GM18505 (cell line): Measurements from ENCODE around the gene CIZ1.
A peak's percentile ranks its signal among the peaks of the same experiment; 100 is the strongest.
"Not testable (repeated sequence)": the region's sequence is repeated elsewhere in the genome, so short reads cannot be mapped to it uniquely, and the experiment has no call there.

Experiments
- ATAC-seq: cut with Tn5 transposase; IDR thresholded peaks from one replicate; pipeline ENCODE4 v1.9.1; 2021; ENCODE audit not compliant: unreplicated experiment
- POLR2A ChIP-seq: IDR thresholded peaks from 4 replicates; pipeline ENCODE4 v1.6.1; 2011; ENCODE audit warnings: borderline replicate concordance; ENCODE audit not compliant: insufficient read depth, insufficient read length; ENCODE audit errors: extremely low read depth

Gene CIZ1

DNA sequence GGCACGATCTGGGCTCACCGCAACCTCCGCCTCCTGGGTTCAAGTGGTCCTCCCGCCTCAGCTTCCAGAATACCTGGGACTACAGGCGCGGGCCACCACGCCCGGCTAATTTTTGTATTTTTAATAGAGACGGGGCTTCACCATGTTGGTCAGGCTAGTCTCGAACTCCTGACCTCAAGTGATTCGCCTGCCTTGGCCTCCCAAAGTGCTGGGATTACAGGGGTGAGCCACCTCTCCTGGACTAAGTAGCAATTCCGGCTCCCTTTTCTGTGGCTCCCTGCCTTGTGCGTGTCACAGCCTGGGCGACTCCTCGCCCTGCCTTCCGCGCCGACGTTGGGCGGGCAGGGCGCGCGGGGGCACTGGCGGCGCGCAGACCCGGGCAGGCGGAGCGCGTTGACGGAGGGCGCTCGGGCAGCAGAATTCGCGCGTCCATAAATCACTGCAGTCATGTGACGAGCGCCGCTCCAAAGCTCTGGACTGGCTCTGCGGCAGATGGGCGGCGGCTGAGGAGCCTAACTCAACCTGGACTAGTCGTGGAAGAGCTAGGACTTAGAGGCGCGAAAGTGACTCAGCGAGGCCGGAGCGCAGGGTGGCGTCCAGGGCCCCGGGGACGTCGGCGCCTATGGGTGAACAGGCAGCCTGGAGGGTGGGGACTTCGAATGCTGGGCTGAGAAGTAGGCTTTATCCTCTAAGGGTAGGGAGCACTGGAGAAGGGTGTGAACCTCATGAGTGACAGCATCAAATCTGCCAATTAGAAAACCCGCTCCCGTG is 1.4 kb upstream of the CIZ1 start:
- no peak for ATAC-seq
- TF ChIP-seq POLR2A = peak; percentile 41

DNA sequence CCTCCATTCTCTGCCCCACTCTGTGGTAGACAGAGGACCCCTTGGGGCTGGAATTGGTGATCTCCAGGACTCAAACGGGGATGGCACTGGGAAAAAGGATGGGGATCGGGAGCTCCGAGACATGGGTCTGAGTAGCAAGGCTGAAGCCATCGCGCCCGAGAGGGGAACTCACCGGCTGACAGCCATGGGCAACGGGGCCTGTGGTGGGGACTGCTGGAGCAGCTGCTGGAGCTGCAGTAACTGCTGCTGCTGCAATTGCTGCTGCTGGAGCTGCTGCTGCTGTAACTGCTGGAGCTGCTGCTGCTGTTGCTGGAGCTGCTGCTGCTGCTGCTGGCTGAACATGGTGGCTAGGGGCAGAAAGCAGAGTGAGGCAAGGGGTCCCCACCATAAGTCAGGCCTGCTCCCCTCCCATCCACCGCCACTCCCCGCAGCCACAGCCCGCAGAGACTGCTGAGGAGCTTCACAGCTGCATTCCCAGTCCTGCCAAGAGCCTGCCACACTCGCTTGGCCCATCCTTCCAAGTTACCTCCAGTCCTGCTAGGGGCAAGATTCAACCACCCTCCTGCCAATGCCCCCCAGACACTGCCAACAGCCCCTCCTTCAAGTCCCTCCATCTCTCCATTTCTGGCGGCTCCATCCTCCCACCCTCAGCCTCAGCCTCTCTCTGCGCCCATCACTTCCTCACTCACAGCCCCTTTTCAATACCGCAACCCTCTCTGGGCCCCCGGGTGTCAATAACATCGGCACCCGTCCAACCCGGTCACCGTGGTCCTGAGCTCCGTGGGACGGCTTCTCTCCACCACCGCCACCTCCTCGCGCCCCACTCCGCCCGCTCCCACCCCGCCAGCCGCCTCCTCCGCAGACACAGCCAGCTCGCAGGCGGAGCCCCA is 611 bp downstream of the CIZ1 start:
- ATAC-seq = no peak
- no peak for TF ChIP-seq POLR2A

DNA sequence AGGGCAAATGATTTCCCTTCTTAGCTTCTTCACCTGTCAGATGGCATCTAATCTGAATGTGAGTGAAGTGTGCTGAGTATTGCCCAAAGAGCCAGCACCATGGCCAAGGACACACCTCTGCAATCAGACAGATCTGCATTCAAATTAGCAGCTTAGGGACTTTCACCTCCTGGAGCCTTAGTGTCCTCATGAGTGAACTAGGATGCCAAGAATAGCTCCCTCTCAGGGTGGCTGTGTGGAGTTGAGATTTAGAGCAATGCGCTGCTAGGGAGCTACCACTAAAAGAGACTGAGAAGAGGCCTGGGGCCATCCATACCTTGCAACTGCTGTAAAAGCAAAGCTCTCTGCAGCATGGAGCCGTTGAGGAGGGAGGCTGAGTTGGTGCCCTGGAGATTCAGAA is 1.4 kb downstream of the CIZ1 start:
- no peak for ATAC-seq
- TF ChIP-seq POLR2A = no peak

DNA sequence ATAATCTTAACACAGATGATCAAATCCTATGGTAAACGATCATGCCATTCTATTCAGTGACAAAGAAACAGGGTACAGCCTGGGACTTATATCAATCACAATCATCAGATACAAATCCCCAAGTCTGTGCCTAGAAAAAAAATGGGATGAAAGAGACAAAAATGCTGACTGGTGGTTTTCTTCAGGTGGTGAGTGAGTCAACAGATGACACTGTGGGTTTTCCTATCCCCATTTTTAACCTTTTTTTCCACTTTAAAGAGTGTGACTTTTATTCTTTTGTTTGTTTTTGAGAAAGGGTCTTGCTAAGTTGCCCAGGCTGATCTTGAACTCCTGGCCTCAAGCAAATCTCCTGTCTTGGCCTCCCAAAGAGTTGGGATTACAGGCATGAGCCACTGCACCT is 3.2 kb downstream of the CIZ1 start:
- no peak for ATAC-seq
- no peak for TF ChIP-seq POLR2A

DNA sequence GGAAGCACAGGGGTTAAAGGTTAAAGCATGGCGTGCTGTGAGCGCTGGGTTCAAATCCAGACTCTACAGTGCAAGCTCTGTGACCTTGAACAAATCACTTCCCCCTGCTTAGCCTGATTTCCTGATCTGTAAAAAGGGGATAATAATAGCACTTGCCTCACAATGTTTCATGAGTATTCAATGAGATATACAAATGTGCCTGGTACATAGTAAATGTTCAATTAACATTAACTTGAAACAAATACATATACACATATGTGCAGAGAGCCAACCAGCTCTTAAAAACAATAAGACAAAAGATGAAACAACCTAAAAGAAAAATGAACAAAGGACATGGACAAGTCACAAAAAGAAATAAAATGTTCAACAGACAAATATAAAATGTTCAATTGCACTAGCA is 4.0 kb downstream of the CIZ1 start:
- no peak for TF ChIP-seq POLR2A
- no peak for ATAC-seq

DNA sequence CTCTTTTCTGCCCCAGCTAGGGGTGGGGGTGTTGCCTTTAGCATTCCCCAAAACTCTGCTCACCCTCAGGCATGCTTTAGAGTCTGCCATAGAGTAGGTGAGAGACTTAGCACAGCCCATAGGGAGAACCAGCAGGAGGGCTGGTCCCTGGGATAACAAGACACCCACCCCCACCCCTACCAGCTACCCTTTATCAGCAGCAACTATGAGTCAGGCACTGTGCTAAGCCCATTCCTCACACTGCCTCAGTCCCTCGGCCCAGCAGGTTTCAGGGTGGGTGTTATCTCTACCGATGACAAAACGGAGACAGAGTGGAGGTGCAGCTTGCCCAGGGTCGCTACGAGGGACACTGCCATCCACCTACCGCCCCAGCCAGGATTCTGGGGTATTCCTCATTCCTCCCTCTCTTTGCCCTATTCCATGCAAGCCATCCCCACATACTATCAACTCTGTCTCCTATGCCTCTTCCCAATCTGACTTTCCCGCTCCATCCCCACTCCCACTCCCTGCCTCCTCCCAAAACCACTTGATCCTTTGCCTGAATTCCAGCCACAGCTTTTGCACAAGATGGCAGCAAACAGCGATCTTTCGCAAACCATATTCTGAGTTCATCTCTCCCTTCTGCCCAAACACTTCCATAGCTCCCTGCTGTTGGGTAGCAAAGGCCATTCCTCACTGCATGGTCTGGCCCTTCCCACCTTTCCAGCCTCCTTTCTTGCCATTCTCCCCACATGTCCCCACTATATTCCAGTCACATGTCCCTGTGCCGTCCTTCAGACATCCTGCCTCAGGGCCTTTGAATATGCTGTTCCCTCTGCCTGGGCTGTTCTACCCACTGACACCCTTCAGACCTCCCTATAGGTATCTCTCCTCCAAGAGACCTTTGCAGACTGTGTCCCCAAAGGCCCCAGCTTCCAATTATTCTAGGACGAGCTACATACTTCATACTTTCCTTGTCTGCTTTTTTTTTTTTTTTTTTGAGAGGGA is 5.1 kb downstream of the CIZ1 start:
- no peak for ATAC-seq
- no peak for TF ChIP-seq POLR2A

DNA sequence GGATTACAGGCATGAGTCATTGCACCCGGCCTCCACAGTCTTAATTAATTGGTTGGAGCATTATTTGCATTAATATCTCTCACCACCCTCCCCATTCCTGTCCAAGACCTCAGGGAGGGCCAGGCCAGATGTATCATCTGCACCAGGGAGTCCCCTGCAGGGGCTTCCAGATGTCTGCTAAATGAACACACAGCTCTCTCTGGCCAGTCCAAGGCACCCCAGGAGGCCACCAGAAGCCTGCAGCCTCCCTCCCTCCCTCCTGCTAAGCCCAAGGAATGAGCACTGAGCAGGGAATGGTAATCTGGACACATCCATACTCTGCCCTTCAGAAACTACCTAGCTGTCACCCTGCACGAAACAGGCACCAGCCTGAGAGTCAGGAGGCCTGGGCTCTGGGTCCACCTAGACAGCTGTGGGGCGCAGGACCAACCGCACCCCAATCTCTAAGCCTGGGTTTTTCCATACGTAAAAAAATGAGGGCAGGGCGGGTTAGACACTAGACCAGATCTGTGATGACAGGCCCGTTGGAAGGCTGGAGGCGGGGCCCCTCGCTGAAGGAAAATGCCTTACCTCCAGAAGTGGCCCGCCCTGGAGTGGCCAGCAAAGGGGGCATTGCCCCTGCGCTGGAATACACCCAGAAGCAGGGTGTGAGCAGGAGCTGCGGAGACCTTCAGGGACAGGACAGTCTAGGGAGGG is 8.3 kb downstream of the CIZ1 start:
- no peak for TF ChIP-seq POLR2A

DNA sequence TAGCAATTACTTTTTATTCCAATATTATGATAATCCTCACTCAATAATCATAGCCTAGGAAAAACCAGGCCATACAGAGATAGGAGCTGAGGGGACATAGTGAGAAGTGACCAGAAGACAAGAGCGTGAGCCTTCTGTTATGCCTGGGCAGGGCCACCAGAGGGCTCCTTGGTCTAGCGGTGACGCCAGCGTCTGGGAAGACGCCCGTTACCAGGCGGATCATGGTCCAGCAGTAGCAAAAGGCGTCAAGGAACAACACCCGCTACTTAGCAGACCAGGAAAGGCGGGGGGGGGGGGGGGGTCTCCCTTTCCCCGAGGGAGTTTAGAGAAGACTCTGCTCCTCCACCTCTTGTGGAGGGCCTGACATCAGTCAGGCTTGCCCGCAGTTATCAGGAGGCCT is 9.9 kb downstream of the CIZ1 start:
- not testable (repeated sequence) for ATAC-seq

More for the DNA sequence above, 8.3 kb downstream of the CIZ1 start:
- ATAC-seq = no peak

DNA sequence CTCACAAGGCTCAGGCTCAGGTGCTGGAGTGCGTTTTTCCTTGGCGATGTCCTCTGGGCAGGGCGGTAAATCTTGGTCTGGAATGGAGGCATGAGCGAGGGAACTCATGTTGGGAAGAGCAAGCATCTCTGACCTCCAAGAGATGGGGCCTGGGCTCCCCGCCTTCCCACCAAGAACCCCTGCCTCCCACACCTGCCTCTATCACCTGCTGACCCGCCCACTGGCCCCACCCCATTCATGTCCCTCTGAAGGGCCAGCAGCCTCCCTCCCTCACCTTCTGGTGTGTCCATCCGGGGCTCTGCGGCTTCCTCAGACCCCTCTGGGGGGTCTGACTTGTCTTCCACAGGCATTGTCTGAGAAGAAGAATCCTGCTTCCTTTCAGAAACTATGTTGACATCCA is 10.9 kb downstream of the CIZ1 start:
- no peak for ATAC-seq
- TF ChIP-seq POLR2A = no peak

DNA sequence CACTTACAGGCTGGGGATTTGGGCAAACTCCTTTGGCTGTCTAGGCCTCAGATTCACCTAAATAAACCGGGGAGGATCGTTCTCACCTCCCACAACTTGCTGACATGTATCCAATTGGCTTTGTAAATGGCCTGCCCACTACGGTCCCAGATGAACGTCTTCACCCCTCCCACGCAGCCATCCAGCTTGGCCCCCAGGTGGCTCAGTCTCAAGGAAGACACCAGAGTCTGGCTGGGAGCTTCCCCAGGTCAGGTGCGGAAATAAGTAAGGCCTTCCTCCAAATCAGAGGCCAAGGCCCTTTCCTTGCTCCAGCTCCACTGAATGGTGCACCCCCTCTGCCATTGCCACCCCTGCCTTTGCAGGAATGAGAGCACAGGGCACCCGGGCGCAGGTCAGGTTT is 11.4 kb downstream of the CIZ1 start:
- no peak for TF ChIP-seq POLR2A

DNA sequence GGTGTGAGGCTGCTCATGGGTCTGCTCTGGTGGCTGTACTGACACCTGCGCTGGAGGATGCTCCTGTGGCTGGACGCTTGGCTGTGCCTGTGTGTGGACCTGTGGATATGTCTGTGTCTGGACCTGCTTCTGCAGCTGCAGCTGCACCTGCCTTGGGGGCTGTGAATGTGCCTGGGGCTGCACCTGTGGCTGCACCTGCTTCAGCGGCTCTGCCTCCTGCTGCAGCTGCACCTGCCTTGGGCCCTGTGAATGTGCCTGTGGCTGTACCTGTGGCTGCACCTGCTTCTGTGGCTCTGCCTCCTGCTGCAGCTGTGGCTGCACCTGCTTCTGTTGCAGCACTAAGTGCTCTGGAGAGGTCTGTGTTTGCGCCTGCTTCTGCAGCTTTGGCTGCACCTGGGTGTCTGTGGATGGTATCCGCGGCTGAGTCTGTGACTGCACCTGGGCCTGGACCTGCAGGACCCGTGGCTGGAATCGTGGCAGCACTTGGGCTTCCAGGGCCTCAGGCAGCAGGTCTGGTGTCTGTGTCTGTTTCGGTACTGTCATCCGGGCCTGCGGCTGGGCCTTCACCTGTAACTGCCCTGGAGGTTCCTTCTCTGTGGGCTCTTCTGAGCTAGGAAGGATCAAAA is 12.5 kb downstream of the CIZ1 start:
- no peak for ATAC-seq
- no peak for TF ChIP-seq POLR2A

More for the DNA sequence above, 11.4 kb downstream of the CIZ1 start:
- ATAC-seq = no peak

DNA sequence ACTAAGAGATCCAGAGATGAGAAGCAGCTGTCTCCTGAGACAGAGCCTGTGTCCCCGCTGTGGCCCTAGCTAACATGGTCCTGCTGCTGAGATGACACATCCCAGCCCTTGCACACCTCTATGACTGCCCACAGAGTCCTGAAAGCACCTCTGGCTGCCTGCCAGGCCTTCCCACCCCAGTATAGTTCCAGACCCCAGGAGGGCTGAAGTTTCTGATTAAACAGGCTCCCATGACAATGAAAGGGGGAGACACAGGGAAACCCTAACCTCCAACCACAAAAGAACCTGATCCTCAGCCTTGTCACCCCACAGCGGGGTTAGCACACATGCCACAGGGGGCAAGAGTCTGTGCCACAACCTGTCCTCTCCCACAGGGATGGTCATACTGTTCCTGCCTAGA is 15.6 kb downstream of the CIZ1 start:
- TF ChIP-seq POLR2A = no peak
- no peak for ATAC-seq
